Panc1 (cell line): ENCODE results near the gene FHIT. TPM values are rescaled to one million over a fixed set of nuclear protein-coding genes. Genes with fewer than 3 reads are reported as not detected.

ENCODE experiments used
- ATAC-seq: fragments of 200-7000 bp; cut with Tn5 transposase; 2 replicates; pipeline ENCODE4 v1.9.1; 2020; ENCODE audit warnings: mild to moderate bottlenecking, moderate library complexity
- BruUV-seq: library from RNA; stranded (reverse); fragments of 400-500 nt; replicated peaks from 2 replicates; lab custom pipeline; 2021; lab: Mats Ljungman, UMichigan
- CTCF ChIA-PET: fragments of 300-600 bp; sonication (Branson Sonifier 250); formaldehyde crosslinking; loops from one replicate; lab custom pipeline; 2022; ENCODE audit warnings: antibody characterized with exemption; lab: Charles Lee
- POLR2A ChIA-PET: fragments of 300-600 bp; sonication (Branson Sonifier 250); formaldehyde crosslinking; loops from one replicate; lab custom pipeline; 2022; ENCODE audit warnings: antibody characterized with exemption; lab: Charles Lee
- DNase-seq: peaks from one replicate; pipeline ENCODE4 v3.0.0-alpha.2; 2010; ENCODE audit warnings: low read depth, low spot score
- H3K27ac ChIP-seq: 2 replicates; pipeline ENCODE4 v1.5.1; 2011; ENCODE audit warnings: mild to moderate bottlenecking, low read length, inconsistent platforms
- H3K27me3 ChIP-seq: fragments of 200-500 bp; sonication (Bioruptor generic); 2 replicates; pipeline ENCODE4 v1.6.0; 2014; ENCODE audit warnings: low read length, inconsistent platforms; ENCODE audit not compliant: control insufficient read depth, insufficient read depth
- H3K36me3 ChIP-seq: fragments of 200-500 bp; sonication (Bioruptor generic); 2 replicates; pipeline ENCODE4 v1.5.1; 2014; ENCODE audit warnings: inconsistent platforms, mild to moderate bottlenecking, low read length, moderate library complexity; ENCODE audit not compliant: control insufficient read depth, insufficient read depth
- H3K4me1 ChIP-seq: 2 replicates; pipeline ENCODE4 v1.5.1; 2011; ENCODE audit warnings: inconsistent platforms, mild to moderate bottlenecking, low read length, moderate library complexity; ENCODE audit not compliant: control insufficient read depth, insufficient read depth
- H3K4me3 ChIP-seq, 2 experiments: 2 replicates each; pipeline ENCODE4 v1.5.1; 2011 to 2012; ENCODE audit warnings: low read depth in 2 of 2, low read length in 2 of 2, mild to moderate bottlenecking in 2 of 2, inconsistent platforms in 1 of 2, moderate library complexity in 1 of 2
- H3K9me3 ChIP-seq: fragments of 200-500 bp; sonication (Bioruptor generic); 2 replicates; pipeline ENCODE4 v1.5.1; 2014; ENCODE audit warnings: low read depth, mild to moderate bottlenecking, inconsistent platforms, low read length, moderate library complexity; ENCODE audit not compliant: control insufficient read depth, insufficient read depth
- CTCF ChIP-seq: fragments of 450-650 bp; IDR thresholded peaks from 2 replicates; pipeline ENCODE4 v1.5.1; 2017; ENCODE audit warnings: mild to moderate bottlenecking
- POLR2AphosphoS5 ChIP-seq: IDR thresholded peaks from 2 replicates; pipeline ENCODE4 v1.6.1; 2012; ENCODE audit warnings: mild to moderate bottlenecking, low read depth, low read length, moderate library complexity
- SIN3A ChIP-seq: IDR thresholded peaks from 2 replicates; pipeline ENCODE4 v1.6.1; 2012; ENCODE audit warnings: low read depth, mild to moderate bottlenecking, low read length, moderate library complexity, borderline replicate concordance; ENCODE audit not compliant: insufficient read depth
- TCF7L2 ChIP-seq: IDR thresholded peaks from 2 replicates; pipeline ENCODE4 v1.6.1; 2011; ENCODE audit warnings: mild to moderate bottlenecking, low read depth, low read length, inconsistent platforms
- in situ Hi-C: cut with HindIII; loops from 2 replicates; pipeline ENCODE4 v1.10.0; 2016; ENCODE audit warnings: low sequenced_read_pairs, low pct_unique_long_range_greater_than_20kb
- intact Hi-C: fragments of 100-400 bp; cut with micrococcal nuclease; formaldehyde crosslinking; loops from one replicate; pipeline ENCODE4 v1.10.0; 2022; ENCODE audit not compliant: unreplicated experiment
- total RNA-seq: library from RNA; stranded (reverse); gene quantifications from one replicate; pipeline ENCODE4 v1.2.1, GENCODE V29; 2021; ENCODE audit not compliant: unreplicated experiment
- TF ChIP-seq, protein P1 (sequence below), 2 experiments: IDR thresholded peaks; 2 replicates each; pipeline ENCODE4 v1.6.1; 2011 to 2012; ENCODE audit warnings: low read depth in 2 of 2, control low read depth in 1 of 2, low read length in 1 of 2, mild to moderate bottlenecking in 1 of 2, moderate library complexity in 1 of 2; ENCODE audit not compliant: insufficient read depth in 1 of 2

The FHIT gene
- total RNA-seq, 1 experiment from 2014 or later, result 2.2 TPM

DNA sequence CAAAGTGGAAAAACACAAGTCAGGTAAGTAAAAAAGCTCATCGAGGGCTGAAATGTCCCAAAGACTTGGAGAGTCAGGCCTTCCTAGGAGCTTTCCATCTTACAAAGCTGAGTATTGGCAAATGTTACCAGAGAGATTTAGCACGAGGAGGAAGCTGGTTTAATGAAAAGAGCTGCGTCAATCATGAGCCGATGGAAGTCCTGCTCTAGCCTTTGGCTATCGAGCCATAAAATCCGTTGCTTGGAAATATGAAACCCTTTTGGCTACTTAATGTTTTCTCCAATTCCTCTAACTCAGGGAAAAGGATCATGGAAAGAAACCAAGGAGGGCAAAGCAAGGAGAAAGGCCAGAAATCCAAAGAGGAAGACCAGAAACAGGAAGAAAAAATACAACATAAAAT is 1074.6 kb downstream of the FHIT start:
- BruUV-seq, result no TSS peak
- in situ Hi-C loops (no loop called here), intact Hi-C loops (no loop called here)
- POLR2A ChIA-PET, result no interaction called here
- Histone ChIP-seq H3K27me3 (no peaks in the 10 kb centered on the region), H3K4me1 (no peaks in the 10 kb centered on the region), H3K4me3 (no peak overlapping the region), H3K36me3 (no peaks in the 10 kb centered on the region), H3K9me3 (no peaks in the 10 kb centered on the region), H3K27ac (no peak overlapping the region)
- DNase-seq, result no peak
- CTCF ChIA-PET, result no interaction called here
- no peak for ATAC-seq
- TF ChIP-seq POLR2AphosphoS5 (no peak), CTCF (no peak), TCF7L2 (no peak), SIN3A (no peak)
- TF ChIP-seq, protein P1, sequence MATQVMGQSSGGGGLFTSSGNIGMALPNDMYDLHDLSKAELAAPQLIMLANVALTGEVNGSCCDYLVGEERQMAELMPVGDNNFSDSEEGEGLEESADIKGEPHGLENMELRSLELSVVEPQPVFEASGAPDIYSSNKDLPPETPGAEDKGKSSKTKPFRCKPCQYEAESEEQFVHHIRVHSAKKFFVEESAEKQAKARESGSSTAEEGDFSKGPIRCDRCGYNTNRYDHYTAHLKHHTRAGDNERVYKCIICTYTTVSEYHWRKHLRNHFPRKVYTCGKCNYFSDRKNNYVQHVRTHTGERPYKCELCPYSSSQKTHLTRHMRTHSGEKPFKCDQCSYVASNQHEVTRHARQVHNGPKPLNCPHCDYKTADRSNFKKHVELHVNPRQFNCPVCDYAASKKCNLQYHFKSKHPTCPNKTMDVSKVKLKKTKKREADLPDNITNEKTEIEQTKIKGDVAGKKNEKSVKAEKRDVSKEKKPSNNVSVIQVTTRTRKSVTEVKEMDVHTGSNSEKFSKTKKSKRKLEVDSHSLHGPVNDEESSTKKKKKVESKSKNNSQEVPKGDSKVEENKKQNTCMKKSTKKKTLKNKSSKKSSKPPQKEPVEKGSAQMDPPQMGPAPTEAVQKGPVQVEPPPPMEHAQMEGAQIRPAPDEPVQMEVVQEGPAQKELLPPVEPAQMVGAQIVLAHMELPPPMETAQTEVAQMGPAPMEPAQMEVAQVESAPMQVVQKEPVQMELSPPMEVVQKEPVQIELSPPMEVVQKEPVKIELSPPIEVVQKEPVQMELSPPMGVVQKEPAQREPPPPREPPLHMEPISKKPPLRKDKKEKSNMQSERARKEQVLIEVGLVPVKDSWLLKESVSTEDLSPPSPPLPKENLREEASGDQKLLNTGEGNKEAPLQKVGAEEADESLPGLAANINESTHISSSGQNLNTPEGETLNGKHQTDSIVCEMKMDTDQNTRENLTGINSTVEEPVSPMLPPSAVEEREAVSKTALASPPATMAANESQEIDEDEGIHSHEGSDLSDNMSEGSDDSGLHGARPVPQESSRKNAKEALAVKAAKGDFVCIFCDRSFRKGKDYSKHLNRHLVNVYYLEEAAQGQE (IDR thresholded peaks at IDR 0.05; ENCODE audit: insufficient read depth in 1 of 2, low read depth in 2 of 2, low read length in 1 of 2), result no peak

- Histone ChIP-seq H3K27ac (no peak overlapping the region), H3K4me1 (no peaks in the 10 kb centered on the region), H3K4me3 (no peak overlapping the region), H3K9me3 (no peaks in the 10 kb centered on the region), H3K27me3 (no peaks in the 10 kb centered on the region), H3K36me3 (no peaks in the 10 kb centered on the region)
- no peak for ATAC-seq
- ChIA-PET POLR2A (no interaction called here), CTCF (no interaction called here)
- in situ Hi-C loops (no loop called here), intact Hi-C loops (no loop called here)
- no peak for DNase-seq
- BruUV-seq, result no TSS peak
- TF ChIP-seq, protein P1 (IDR thresholded peaks at IDR 0.05; ENCODE audit: insufficient read depth in 1 of 2, low read depth in 2 of 2, low read length in 1 of 2), result no peak
- TF ChIP-seq CTCF (no peak), TCF7L2 (no peak), POLR2AphosphoS5 (no peak), SIN3A (no peak)
Measured at GRCh38 chr3:60175680-60176079, 1075.6 kb downstream of the FHIT start.
